ENCODE data around the gene RGS6. TPM values are rescaled to one million over a fixed set of nuclear protein-coding genes. Genes with fewer than 3 reads are reported as not detected.

The RGS6 gene
- total RNA-seq, 1 donor from 2014 or later, result 4.9 TPM

GRCh38 chr14:72061718-72062117 lies 129.5 kb downstream of the RGS6 start:
- no peak for FAIRE-seq

GRCh38 chr14:72063761-72064282 lies 131.6 kb downstream of the RGS6 start:
- DNase-seq (ENCODE audit: low spot score in 2 of 2) (no peak), FAIRE-seq (no peak)

More at GRCh38 chr14:72061718-72062117, 129.5 kb downstream of the RGS6 start:
- no peak for DNase-seq (ENCODE audit: low spot score in 2 of 2)

- DNase-seq (ENCODE audit: low spot score in 2 of 2) (no peak), FAIRE-seq (no peak)
These were observed 132.3 kb downstream of the RGS6 start for GRCh38 chr14:72064501-72064900.

GRCh38 chr14:72070458-72070857 lies 138.2 kb downstream of the RGS6 start:
- no peak for DNase-seq (ENCODE audit: low spot score in 2 of 2)
- no peak for FAIRE-seq

GRCh38 chr14:72075649-72076334 lies 143.6 kb downstream of the RGS6 start:
- DNase-seq (ENCODE audit: low spot score in 2 of 2) (no peak), FAIRE-seq (no peak)

GRCh38 chr14:72081137-72081536 lies 148.9 kb downstream of the RGS6 start:
- no peak for FAIRE-seq

DNA sequence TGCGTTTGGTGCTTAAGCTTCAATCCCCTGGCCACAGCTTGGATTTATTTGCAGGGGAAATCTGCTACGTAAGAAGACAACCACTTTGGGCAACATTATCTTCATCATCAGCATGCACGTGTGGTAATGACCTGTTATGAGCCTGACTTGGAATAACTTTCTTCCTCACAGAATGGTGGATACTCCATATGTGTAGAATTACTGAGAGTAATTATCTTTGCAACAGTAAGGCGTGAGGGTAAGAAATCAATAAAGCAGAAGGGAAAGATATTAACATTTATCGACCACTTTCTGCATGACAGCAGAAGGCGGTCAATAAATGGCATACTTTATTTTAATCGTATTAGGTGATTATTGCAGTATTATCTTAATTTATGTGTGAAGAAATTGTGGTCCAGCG lies 152.7 kb downstream of the RGS6 start:
- DNase-seq (ENCODE audit: low spot score in 2 of 2) (no peak), FAIRE-seq (no peak)

More at GRCh38 chr14:72081137-72081536, 148.9 kb downstream of the RGS6 start:
- DNase-seq (ENCODE audit: low spot score in 2 of 2), result no peak

GRCh38 chr14:72089625-72090024 lies 157.4 kb downstream of the RGS6 start:
- FAIRE-seq, result no peak
- DNase-seq (ENCODE audit: low spot score in 2 of 2), result no peak

DNA sequence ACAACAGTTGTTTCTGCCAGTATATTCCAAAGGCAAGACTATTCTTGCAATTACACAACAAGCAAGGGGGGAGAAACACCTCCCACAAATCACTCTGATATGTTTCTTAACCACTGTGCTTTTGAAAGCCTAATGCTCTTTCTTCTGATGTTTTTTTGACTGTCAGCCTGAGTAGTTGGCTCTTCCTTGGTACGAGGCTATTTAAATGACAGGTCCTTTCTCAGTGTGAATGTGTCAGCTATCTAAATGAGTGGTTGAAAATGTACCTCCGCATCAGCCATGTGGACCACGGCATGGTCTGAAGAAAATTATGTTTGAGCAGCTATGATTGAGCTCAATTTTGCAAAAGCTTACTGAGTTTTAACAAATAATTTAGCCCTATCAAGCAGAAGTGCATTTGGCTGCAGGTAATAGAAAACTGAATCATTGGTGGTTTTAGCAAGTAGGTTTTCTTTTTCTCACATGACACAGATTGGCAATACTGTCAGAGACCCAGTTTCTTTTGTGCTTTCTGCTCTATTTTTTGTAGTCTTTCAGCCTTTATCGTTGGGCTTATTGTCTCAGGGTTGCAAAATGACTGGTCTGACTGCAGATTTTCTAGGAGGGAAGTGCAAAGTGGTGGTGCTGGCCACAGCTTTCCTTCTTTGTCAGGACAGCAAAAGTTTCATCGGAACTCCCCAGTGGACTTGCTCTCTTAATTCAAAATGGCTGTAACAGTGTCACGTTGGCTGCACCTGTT lies 162.8 kb downstream of the RGS6 start:
- no peak for DNase-seq (ENCODE audit: low spot score in 2 of 2)
- FAIRE-seq, result no peak

GRCh38 chr14:72097173-72097783 lies 165.0 kb downstream of the RGS6 start:
- DNase-seq (ENCODE audit: low spot score in 2 of 2) (no peak), FAIRE-seq (no peak)

- FAIRE-seq, result no peak
These were observed 166.0 kb downstream of the RGS6 start for GRCh38 chr14:72098210-72098609.

DNA sequence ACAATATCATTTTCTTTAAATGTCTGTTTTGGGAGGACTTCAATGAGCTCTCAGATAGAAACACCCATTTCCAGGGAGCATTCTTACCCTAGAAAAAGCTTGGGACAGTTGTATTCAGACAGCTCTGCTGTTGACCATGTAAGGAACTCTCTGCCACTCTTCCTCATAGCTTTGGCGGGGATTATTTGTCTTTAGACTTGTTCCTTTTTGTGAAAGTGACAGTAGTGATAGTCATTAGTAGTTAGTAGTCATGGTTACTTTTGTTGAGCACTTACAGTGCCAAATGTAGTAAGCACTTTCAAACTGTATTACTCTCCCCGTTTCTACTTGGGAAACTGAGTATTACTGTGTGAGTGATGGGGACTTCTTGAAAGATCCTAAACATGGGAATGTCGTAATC lies 167.3 kb downstream of the RGS6 start:
- FAIRE-seq, result no peak

More at GRCh38 chr14:72098210-72098609, 166.0 kb downstream of the RGS6 start:
- no peak for DNase-seq (ENCODE audit: low spot score in 2 of 2)

DNA sequence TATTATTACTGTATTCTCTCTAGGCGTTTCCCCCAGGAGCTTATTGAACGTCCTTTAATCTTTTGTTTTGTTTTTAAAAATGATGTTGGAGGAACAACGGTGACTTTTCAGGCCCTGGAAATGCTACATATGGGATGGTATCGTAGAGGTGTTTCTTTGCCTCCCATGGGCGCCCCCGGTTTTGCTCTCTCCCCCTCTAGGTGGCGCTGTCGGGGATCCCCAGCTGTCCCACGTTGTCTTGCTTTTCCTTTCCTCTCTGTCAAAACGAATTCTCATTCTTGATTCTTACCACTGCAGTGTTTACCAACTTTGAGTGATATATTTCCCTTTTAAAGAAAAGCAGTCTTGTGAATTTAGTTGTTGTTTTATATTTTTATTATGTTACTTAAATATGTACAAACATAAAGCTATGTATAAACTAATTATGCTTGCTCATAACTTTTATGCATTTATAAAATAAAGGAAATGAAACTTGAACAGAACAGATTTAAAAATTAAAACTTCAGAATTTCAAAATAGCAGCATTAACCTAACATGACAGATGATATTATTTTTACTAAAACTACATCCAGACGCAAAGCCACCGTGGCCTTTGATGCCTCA lies 171.9 kb downstream of the RGS6 start:
- FAIRE-seq (no peak), DNase-seq (ENCODE audit: low spot score in 2 of 2) (no peak)

More for the DNA sequence above, 167.3 kb downstream of the RGS6 start:
- no peak for DNase-seq (ENCODE audit: low spot score in 2 of 2)

DNA sequence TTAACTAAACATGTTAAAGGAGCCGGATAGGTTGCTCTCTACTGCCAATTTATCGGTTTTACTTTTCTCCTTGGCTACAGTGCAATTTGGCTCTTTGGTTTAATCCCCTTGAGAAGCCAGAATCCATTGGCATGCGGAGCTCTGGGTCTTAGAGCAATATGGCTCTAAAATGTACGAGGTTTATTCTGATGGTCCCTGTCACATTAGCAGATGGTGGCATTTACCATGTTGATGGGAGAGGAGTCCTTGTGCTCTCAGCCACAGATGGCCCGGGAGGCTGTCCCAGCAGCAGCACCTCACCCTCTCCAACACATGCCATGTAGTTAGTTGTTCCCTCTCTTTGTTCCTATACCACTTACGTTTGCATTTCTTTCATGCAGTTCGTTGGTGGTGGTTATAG lies 179.7 kb downstream of the RGS6 start:
- DNase-seq (ENCODE audit: low spot score in 2 of 2), result no peak

GRCh38 chr14:72118841-72119240 lies 186.6 kb downstream of the RGS6 start:
- FAIRE-seq (no peak), DNase-seq (ENCODE audit: low spot score in 2 of 2) (no peak)

More for the DNA sequence above, 179.7 kb downstream of the RGS6 start:
- FAIRE-seq, result no peak

DNA sequence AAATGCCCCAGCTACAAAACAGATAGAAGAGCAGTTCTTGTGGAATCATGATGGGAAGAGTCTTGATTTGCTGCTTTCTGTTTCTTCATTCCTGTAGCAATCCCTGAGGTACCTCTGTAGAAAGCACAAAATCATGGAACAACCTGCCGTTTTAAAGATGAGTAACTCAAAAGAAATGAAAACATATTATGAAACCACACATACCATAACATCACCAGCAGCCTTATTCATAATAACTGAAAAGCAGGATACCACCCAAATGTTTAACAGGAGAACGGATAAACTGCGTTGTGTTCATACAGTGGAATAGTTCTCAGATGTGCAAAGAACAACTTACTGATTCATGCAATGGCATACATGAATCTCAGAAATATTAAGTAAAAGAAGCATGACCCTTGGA lies 188.1 kb downstream of the RGS6 start:
- DNase-seq (ENCODE audit: low spot score in 2 of 2) (no peak), FAIRE-seq (no peak)

- FAIRE-seq (no peak), DNase-seq (ENCODE audit: low spot score in 2 of 2) (no peak)
These were observed 191.5 kb downstream of the RGS6 start for GRCh38 chr14:72123755-72124154.

DNA sequence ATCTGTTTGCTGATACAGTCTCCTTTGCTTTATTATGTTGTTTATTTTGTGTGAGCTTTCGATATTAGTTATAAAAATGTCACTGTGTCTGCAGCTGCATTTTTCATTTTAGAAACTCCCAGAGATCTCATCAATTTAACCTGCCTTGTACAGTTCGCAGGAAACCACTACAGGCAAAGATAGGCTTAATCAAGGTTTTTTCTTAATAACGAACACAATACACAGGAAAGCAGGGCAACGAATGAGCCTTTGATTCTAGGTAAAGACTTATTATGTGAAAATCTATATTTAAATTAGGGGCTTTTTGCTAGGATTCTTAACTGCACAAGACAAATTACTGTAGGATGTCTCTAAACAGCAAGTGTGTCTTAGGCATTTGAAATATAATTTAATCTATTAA lies 191.9 kb downstream of the RGS6 start:
- DNase-seq (ENCODE audit: low spot score in 2 of 2), result no peak
- no peak for FAIRE-seq

DNA sequence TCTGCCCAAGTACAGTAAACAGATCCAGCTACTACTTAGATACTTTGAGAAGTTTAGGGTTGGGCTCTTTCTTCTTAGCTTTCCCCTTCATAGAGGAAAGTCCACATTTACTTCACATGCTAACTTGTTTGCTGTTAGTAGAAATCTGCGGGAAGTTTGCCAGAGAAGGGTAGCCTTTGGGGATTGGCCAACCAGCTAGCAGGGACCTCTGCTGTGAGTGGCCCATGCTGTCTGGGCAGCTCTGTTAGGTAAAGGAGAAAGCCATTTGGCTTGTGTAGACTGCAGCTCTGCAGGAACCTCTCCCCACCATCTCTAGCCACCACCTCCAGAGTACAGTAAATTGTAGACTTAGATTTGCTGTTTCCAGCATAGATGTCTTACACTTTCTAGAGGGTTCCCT lies 193.9 kb downstream of the RGS6 start:
- no peak for DNase-seq (ENCODE audit: low spot score in 2 of 2)
- no peak for FAIRE-seq

- no peak for FAIRE-seq
- DNase-seq (ENCODE audit: low spot score in 2 of 2), result no peak
These were observed 194.3 kb downstream of the RGS6 start for GRCh38 chr14:72126561-72126960.

GRCh38 chr14:72128629-72129028 lies 196.4 kb downstream of the RGS6 start:
- DNase-seq (ENCODE audit: low spot score in 2 of 2), result no peak
- FAIRE-seq, result no peak
